ENCODE measurements around the gene TANGO2. TPM values are rescaled to one million over a fixed set of nuclear protein-coding genes. Genes with fewer than 3 reads are reported as not detected.

TANGO2 gene
- total and polyA plus RNA-seq, 12 donors, result 25.1 to 87.0 (median 43.5) TPM

GRCh38 chr22:20094197-20094807 lies 73.4 kb downstream of the TANGO2 start:
- no peaks in the 10 kb centered on the region for H3K27me3 ChIP-seq
- H3K9me3 ChIP-seq (replicated peaks in 1 of 3), result no peaks in the 10 kb centered on the region
- DNase-seq, result peak in 1 of 7 donors; percentile 8
- no peak overlapping the region for H3K27ac ChIP-seq
- 92 to 97% (median 95%) methylated on average over 15 of the region's 15 CpGs for WGBS, 4 donors
- no peaks in the 10 kb centered on the region for H3K4me1 ChIP-seq (replicated peaks in 1 of 2)
- H3K4me3 ChIP-seq, result no peak overlapping the region
- peaks cover 0 to 96% of the 10 kb centered on the region in 2 donors for H3K36me3 ChIP-seq (replicated peaks in 1 of 2)
- TF ChIP-seq, protein P1, sequence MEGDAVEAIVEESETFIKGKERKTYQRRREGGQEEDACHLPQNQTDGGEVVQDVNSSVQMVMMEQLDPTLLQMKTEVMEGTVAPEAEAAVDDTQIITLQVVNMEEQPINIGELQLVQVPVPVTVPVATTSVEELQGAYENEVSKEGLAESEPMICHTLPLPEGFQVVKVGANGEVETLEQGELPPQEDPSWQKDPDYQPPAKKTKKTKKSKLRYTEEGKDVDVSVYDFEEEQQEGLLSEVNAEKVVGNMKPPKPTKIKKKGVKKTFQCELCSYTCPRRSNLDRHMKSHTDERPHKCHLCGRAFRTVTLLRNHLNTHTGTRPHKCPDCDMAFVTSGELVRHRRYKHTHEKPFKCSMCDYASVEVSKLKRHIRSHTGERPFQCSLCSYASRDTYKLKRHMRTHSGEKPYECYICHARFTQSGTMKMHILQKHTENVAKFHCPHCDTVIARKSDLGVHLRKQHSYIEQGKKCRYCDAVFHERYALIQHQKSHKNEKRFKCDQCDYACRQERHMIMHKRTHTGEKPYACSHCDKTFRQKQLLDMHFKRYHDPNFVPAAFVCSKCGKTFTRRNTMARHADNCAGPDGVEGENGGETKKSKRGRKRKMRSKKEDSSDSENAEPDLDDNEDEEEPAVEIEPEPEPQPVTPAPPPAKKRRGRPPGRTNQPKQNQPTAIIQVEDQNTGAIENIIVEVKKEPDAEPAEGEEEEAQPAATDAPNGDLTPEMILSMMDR (IDR thresholded peaks at IDR 0.05), result no peak
- no peak for TF ChIP-seq POLR2A (IDR thresholded peaks at IDR 0.05)
- intact Hi-C loops (cut with DNase I), result loop anchor here in 1 of 2 donors (10.0 kb wide), 1 partner anchor 80 kb away; the partner anchor contains the start of gene ARVCF

DNA sequence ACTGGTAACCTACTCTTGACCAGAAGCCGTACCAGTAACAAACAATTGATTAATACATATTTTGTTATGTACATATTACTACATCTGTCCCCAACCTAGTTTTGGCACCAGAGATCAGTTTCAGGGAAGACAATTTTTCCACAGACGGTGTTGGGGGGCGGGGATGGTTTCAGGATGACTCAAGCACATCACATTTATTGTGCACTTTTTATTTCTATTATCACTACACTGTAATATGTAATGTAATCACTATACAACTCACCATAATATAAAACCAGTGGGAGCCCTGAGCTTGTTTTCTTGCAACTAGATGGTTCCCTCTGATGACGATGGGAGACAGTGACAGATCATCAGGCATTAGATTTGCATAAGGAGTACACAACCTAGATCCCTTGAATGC lies 74.6 kb downstream of the TANGO2 start:
- Histone ChIP-seq H3K9me3 (replicated peaks in 1 of 3) (no peaks in the 10 kb centered on the region), H3K27ac (no peak overlapping the region), H3K27me3 (no peaks in the 10 kb centered on the region), H3K36me3 (replicated peaks in 1 of 2) (peaks cover 0 to 96% of the 10 kb centered on the region in 2 donors), H3K4me1 (replicated peaks in 1 of 2) (no peaks in the 10 kb centered on the region), H3K4me3 (no peak overlapping the region)
- TF ChIP-seq POLR2A (IDR thresholded peaks at IDR 0.05), result no peak
- TF ChIP-seq, protein P1 (IDR thresholded peaks at IDR 0.05), result no peak
- intact Hi-C loops (cut with DNase I), result loop anchor here in 1 of 2 donors (10.0 kb wide), 1 partner anchor 81 kb away; the partner anchor contains the start of gene ARVCF
- 94 to 99% (median 96%) methylated on average over 4 of the region's 4 CpGs for WGBS, 4 donors
- peak in 1 of 7 donors; percentile 2 for DNase-seq

GRCh38 chr22:20096574-20097420 lies 75.9 kb downstream of the TANGO2 start:
- Histone ChIP-seq H3K4me1 (replicated peaks in 1 of 2) (no peaks in the 10 kb centered on the region), H3K36me3 (replicated peaks in 1 of 2) (peaks cover 0 to 96% of the 10 kb centered on the region in 2 donors), H3K4me3 (no peak overlapping the region), H3K27ac (no peak overlapping the region), H3K9me3 (replicated peaks in 1 of 3) (no peaks in the 10 kb centered on the region), H3K27me3 (no peaks in the 10 kb centered on the region)
- no peak for DNase-seq
- no peak for TF ChIP-seq POLR2A (IDR thresholded peaks at IDR 0.05)
- TF ChIP-seq, protein P1 (IDR thresholded peaks at IDR 0.05), result no peak
- 95 to 98% (median 97%) methylated on average over 2 of the region's 2 CpGs for WGBS, 4 donors
- intact Hi-C loops (cut with DNase I), result loop anchor here in 1 of 2 donors (10.0 kb wide), 1 partner anchor 82 kb away; the partner anchor contains the start of gene ARVCF

- Histone ChIP-seq H3K4me1 (replicated peaks in 1 of 2) (no peaks in the 10 kb centered on the region), H3K27ac (no peak overlapping the region), H3K27me3 (no peaks in the 10 kb centered on the region), H3K4me3 (no peak overlapping the region), H3K9me3 (replicated peaks in 1 of 3) (no peaks in the 10 kb centered on the region), H3K36me3 (replicated peaks in 1 of 2) (peaks cover 0 to 88% of the 10 kb centered on the region in 2 donors)
- intact Hi-C loops (cut with DNase I), result loop anchor here in 1 of 2 donors (10.0 kb wide), 1 partner anchor 84 kb away; the partner anchor contains the start of gene ARVCF
- no peak for TF ChIP-seq POLR2A (IDR thresholded peaks at IDR 0.05)
- TF ChIP-seq, protein P1 (IDR thresholded peaks at IDR 0.05), result no peak
- no peak for DNase-seq
- 92 to 100% (median 97%) methylated on average over 6 of the region's 6 CpGs for WGBS, 4 donors
Measured at GRCh38 chr22:20099099-20099711, 78.3 kb downstream of the TANGO2 start.

Data from adrenal gland (tissue), 12 donors.